ENCODE results near the gene SPTLC3. TPM values are rescaled to one million over a fixed set of nuclear protein-coding genes. Genes with fewer than 3 reads are reported as not detected.

Gene SPTLC3
- total RNA-seq, 1 experiment from 2014 or later: 31.5 TPM

DNA sequence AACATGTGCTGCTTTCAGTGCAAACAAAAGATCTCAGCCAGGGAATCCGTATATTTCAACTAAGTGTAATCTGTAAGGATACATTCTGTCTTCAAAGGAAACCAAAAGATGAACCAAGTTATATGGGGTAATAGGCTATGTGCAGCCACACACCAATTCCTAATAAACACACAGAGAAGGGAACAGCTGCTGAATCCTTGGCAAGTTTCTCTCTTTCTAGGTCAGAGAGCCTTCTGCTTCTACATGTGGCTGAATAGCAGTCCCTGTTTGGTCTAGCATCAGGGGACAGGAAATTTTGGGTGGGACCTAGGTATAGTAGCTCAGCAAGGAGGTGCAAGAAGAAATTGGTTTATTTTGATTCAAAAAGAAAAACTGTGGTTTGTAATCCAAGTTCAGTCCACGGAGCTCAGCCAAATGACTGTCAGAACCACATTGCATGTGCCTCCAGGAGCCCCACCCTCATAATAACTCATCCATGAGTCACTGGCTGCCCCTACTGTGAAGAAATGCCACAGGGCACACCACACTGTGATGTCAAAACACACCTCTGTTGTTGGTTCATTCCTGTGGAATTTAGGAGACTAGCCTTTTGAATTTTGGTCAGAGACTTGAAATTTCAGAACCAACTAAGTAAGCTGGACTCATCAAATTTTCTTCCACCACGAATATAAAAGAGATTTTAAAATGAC lies 21.1 kb downstream of the SPTLC3 start:
- no peaks in the 10 kb centered on the region for H3K27me3 ChIP-seq (replicated peaks; ENCODE audit: control insufficient read depth, insufficient read depth, low read length)
- H3K36me3 ChIP-seq (ENCODE audit: control insufficient read depth, insufficient read depth, low read length): peaks cover 5% of the 10 kb centered on the region
- H3K9me3 ChIP-seq: no peaks in the 10 kb centered on the region
- H3K4me3 Mint-ChIP-seq (ENCODE audit: unreplicated experiment): peak overlapping the region; percentile 22
- peaks cover 18% of the 10 kb centered on the region for H3K4me1 ChIP-seq
- peaks cover 11% of the 10 kb centered on the region for H3K36me3 Mint-ChIP-seq (ENCODE audit: insufficient read depth, unreplicated experiment)
- intact Hi-C loops (cut with micrococcal nuclease; ENCODE audit: unreplicated experiment): loop anchor here (1.0 kb wide), 1 partner anchor 21 kb away; no protein-coding TSS in a partner anchor
- H3K27ac Mint-ChIP-seq (ENCODE audit: unreplicated experiment): peak overlapping the region; percentile 28
- DNase-seq: peak; percentile 66 to 75
- TF ChIP-seq, protein P1, sequence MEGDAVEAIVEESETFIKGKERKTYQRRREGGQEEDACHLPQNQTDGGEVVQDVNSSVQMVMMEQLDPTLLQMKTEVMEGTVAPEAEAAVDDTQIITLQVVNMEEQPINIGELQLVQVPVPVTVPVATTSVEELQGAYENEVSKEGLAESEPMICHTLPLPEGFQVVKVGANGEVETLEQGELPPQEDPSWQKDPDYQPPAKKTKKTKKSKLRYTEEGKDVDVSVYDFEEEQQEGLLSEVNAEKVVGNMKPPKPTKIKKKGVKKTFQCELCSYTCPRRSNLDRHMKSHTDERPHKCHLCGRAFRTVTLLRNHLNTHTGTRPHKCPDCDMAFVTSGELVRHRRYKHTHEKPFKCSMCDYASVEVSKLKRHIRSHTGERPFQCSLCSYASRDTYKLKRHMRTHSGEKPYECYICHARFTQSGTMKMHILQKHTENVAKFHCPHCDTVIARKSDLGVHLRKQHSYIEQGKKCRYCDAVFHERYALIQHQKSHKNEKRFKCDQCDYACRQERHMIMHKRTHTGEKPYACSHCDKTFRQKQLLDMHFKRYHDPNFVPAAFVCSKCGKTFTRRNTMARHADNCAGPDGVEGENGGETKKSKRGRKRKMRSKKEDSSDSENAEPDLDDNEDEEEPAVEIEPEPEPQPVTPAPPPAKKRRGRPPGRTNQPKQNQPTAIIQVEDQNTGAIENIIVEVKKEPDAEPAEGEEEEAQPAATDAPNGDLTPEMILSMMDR (IDR thresholded peaks at IDR 0.05; ENCODE audit: insufficient read depth in 1 of 2, low read depth in 1 of 2, low read length in 1 of 2, severe bottlenecking in 1 of 2, unreplicated experiment in 1 of 2): no peak
- ChIA-PET CTCF (interaction anchor here (1.3 kb wide), 1 partner anchor 60 kb away, joined by 3 read pairs; no protein-coding TSS in a partner anchor), POLR2A (no interaction called here)
- H3K27me3 Mint-ChIP-seq (ENCODE audit: insufficient read depth, unreplicated experiment): no peaks in the 10 kb centered on the region
- peaks cover 14% of the 10 kb centered on the region for H3K4me1 Mint-ChIP-seq (ENCODE audit: low read depth, unreplicated experiment)
- no peak overlapping the region for H3K4me3 ChIP-seq (ENCODE audit: low read depth, low read length)
- no peaks in the 10 kb centered on the region for H3K9me3 Mint-ChIP-seq (ENCODE audit: unreplicated experiment)
- BruUV-seq (replicated peaks): TSS peak; percentile 38

DNA sequence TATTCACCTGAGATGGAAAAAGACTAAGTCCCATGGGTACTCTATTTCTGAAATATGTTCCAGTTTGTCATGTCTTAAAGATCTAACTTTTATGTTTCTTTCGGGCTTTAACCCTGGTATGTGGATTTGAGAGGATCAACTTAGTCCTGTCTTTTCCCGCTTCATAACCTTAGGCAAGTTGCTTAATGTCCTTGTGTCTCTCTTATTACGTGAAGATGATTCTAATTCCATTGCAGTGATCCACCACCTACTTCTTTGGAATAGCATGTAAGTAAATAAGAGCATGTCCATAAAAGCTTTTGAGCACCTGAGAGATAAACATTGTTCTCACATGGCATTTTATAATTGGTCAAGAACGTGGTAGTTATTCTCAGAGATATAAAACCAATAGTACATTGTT lies 23.0 kb downstream of the SPTLC3 start:
- intact Hi-C loops (cut with micrococcal nuclease; ENCODE audit: unreplicated experiment): no loop called here
- Mint-ChIP-seq H3K27me3 (ENCODE audit: insufficient read depth, unreplicated experiment) (no peaks in the 10 kb centered on the region), H3K9me3 (ENCODE audit: unreplicated experiment) (no peaks in the 10 kb centered on the region), H3K4me1 (ENCODE audit: low read depth, unreplicated experiment) (peaks cover 14% of the 10 kb centered on the region), H3K4me3 (ENCODE audit: unreplicated experiment) (no peak overlapping the region), H3K27ac (ENCODE audit: unreplicated experiment) (no peak overlapping the region), H3K36me3 (ENCODE audit: insufficient read depth, unreplicated experiment) (peaks cover 11% of the 10 kb centered on the region)
- Histone ChIP-seq H3K27me3 (replicated peaks; ENCODE audit: control insufficient read depth, insufficient read depth, low read length) (no peaks in the 10 kb centered on the region), H3K4me1 (peaks cover 18% of the 10 kb centered on the region), H3K36me3 (ENCODE audit: control insufficient read depth, insufficient read depth, low read length) (peaks cover 5% of the 10 kb centered on the region), H3K9me3 (no peaks in the 10 kb centered on the region), H3K4me3 (ENCODE audit: low read depth, low read length) (no peak overlapping the region)
- TF ChIP-seq, protein P1 (IDR thresholded peaks at IDR 0.05; ENCODE audit: insufficient read depth in 1 of 2, low read depth in 1 of 2, low read length in 1 of 2, severe bottlenecking in 1 of 2, unreplicated experiment in 1 of 2): no peak
- ChIA-PET CTCF (no interaction called here), POLR2A (no interaction called here)
- DNase-seq: no peak
- no TSS peak for BruUV-seq (replicated peaks)

DNA sequence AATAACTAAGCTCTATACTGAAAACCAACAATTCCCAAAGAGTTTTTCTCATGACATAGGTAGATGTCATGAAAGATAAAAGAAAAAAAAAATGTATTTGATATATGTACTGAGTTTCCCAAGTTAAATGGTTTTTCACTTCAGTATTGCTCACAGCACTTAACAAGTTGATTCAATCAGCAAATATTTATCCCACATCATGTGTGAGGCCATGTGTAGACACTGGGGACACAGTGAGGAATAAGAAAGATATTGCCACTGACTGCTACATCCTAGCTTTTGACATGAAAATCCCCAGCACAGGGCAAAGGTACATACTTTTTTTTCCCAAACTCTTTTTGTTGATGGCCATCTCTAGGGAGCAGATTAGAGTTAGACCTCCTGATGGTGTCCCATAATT lies 25.3 kb downstream of the SPTLC3 start:
- H3K9me3 ChIP-seq: no peaks in the 10 kb centered on the region
- no TSS peak for BruUV-seq (replicated peaks)
- peaks cover 14% of the 10 kb centered on the region for H3K4me1 ChIP-seq
- H3K4me1 Mint-ChIP-seq (ENCODE audit: low read depth, unreplicated experiment): peaks cover 14% of the 10 kb centered on the region
- no peaks in the 10 kb centered on the region for H3K27me3 ChIP-seq (replicated peaks; ENCODE audit: control insufficient read depth, insufficient read depth, low read length)
- peaks cover 5% of the 10 kb centered on the region for H3K36me3 ChIP-seq (ENCODE audit: control insufficient read depth, insufficient read depth, low read length)
- intact Hi-C loops (cut with micrococcal nuclease; ENCODE audit: unreplicated experiment): no loop called here
- ChIA-PET CTCF (no interaction called here), POLR2A (no interaction called here)
- TF ChIP-seq, protein P1 (IDR thresholded peaks at IDR 0.05; ENCODE audit: insufficient read depth in 1 of 2, low read depth in 1 of 2, low read length in 1 of 2, severe bottlenecking in 1 of 2, unreplicated experiment in 1 of 2): no peak
- H3K27ac Mint-ChIP-seq (ENCODE audit: unreplicated experiment): no peak overlapping the region
- no peak overlapping the region for H3K4me3 ChIP-seq (ENCODE audit: low read depth, low read length)
- no peak for DNase-seq
- peaks cover 16% of the 10 kb centered on the region for H3K36me3 Mint-ChIP-seq (ENCODE audit: insufficient read depth, unreplicated experiment)
- H3K27me3 Mint-ChIP-seq (ENCODE audit: insufficient read depth, unreplicated experiment): no peaks in the 10 kb centered on the region
- no peak overlapping the region for H3K4me3 Mint-ChIP-seq (ENCODE audit: unreplicated experiment)
- H3K9me3 Mint-ChIP-seq (ENCODE audit: unreplicated experiment): no peaks in the 10 kb centered on the region
